OCI-LY1 (cell line): ENCODE data around the gene SYT6.

ENCODE experiments used
- H2AFZ ChIP-seq: fragments of 200-600 bp; sonication (generic), shearing (Covaris generic); 2 replicates; pipeline ENCODE4 v1.6.0; 2014; ENCODE audit warnings: antibody characterized with exemption, mild to moderate bottlenecking, low read length
- H3F3A ChIP-seq: fragments of 200-600 bp; sonication (generic), shearing (Covaris generic); 2 replicates; pipeline ENCODE4 v1.6.0; 2014; ENCODE audit warnings: mild to moderate bottlenecking, antibody characterized with exemption, low read length, moderate library complexity; ENCODE audit not compliant: insufficient read depth
- H3K27ac ChIP-seq: fragments of 200-600 bp; sonication (generic); 2 replicates; pipeline ENCODE4 v1.5.1; 2014; ENCODE audit warnings: low read length, mixed run types, mild to moderate bottlenecking, low read depth; ENCODE audit not compliant: poor library complexity, severe bottlenecking
- H3K27me3 ChIP-seq: fragments of 200-600 bp; sonication (generic); 2 replicates; pipeline ENCODE4 v1.6.0; 2014; ENCODE audit warnings: antibody characterized with exemption, mild to moderate bottlenecking, low read length, moderate library complexity; ENCODE audit not compliant: insufficient read depth
- H3K36me3 ChIP-seq: fragments of 200-600 bp; sonication (generic); 2 replicates; pipeline ENCODE4 v1.6.1; 2014; ENCODE audit warnings: mild to moderate bottlenecking, antibody characterized with exemption, low read length, moderate library complexity, mixed read lengths; ENCODE audit not compliant: insufficient read depth
- H3K4me1 ChIP-seq: fragments of 200-600 bp; sonication (generic); 2 replicates; pipeline ENCODE4 v1.5.1; 2014; ENCODE audit warnings: mild to moderate bottlenecking, low read length, moderate library complexity; ENCODE audit not compliant: insufficient read depth, severe bottlenecking
- H3K4me2 ChIP-seq: fragments of 200-600 bp; sonication (generic), shearing (Covaris generic); 2 replicates; pipeline ENCODE4 v1.6.1; 2014; ENCODE audit warnings: low read length
- H3K4me3 ChIP-seq: fragments of 200-600 bp; sonication (generic); 2 replicates; pipeline ENCODE4 v1.5.1; 2014; ENCODE audit warnings: low read length, low read depth, mild to moderate bottlenecking, mixed read lengths; ENCODE audit not compliant: poor library complexity, severe bottlenecking
- H3K79me2 ChIP-seq: fragments of 200-600 bp; shearing (Covaris generic); 2 replicates; pipeline ENCODE4 v1.6.1; 2016; ENCODE audit warnings: mixed run types, low read length, mixed read lengths; ENCODE audit not compliant: insufficient read depth
- H3K9ac ChIP-seq: fragments of 200-600 bp; sonication (generic), shearing (Covaris generic); 2 replicates; pipeline ENCODE4 v1.6.1; 2014; ENCODE audit warnings: mild to moderate bottlenecking, low read length, mixed read lengths
- H3K9me2 ChIP-seq: fragments of 200-600 bp; sonication (generic), shearing (Covaris generic); 2 replicates; pipeline ENCODE4 v1.6.1; 2014; ENCODE audit warnings: low read depth, mild to moderate bottlenecking, low read length, mixed read lengths
- H3K9me3 ChIP-seq: fragments of 200-600 bp; shearing (Covaris generic); 2 replicates; pipeline ENCODE4 v1.6.1; 2014; ENCODE audit warnings: low read length, mixed read lengths
- H4K20me1 ChIP-seq: fragments of 200-600 bp; sonication (generic), shearing (Covaris generic); 2 replicates; pipeline ENCODE4 v1.6.0; 2016; ENCODE audit warnings: mild to moderate bottlenecking, low read length; ENCODE audit not compliant: insufficient read depth
- EZH2 ChIP-seq: fragments of 200-600 bp; sonication (generic), shearing (Covaris generic); IDR thresholded peaks from 2 replicates; pipeline ENCODE4 v1.8.0; 2017; ENCODE audit warnings: borderline replicate concordance, mixed run types, mild to moderate bottlenecking, antibody characterized with exemption, low read length, moderate library complexity, mixed read lengths
- TF ChIP-seq, protein P1 (sequence below): fragments of 200-600 bp; sonication (generic), shearing (Covaris generic); IDR thresholded peaks from 2 replicates; pipeline ENCODE4 v1.5.1; 2017; ENCODE audit warnings: mild to moderate bottlenecking, antibody characterized with exemption, low read length, moderate library complexity, mixed read lengths

The SYT6 gene

DNA sequence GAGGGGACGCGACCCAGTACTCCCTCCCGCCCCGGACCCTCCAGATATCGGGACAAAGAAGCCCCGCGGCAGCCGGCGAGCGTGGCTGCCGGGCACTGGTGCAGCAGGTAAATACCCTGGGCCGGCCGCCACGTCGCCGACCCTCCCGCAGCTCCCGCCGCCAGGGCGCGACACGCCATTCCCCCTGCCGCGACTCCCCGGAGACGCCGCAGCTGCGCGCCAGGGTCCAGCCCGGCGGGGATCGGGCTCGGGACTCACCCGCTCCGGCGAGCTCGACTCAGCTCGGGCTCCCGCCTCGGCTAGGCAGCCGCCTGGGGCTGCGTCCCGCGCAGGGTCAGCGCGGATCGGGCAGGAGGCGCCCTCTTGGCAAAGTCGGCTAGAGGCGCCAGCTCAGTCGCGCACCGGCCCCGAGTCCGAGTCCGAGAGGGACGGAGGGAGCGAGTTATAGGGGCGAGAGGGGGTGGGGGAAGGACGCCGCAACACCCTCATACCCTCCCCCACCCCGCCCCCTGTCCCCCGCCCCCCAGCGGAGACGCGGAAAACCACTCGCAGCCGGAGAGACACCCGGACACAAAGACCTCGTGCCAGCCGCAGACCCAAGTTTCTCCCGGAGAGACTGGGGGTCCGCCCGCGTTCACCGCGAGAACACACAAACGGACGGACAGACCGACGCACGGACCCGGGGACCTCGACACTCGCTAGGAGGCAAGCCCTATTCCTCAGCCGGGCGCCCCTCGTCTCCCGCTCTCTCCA, 985 bp downstream of the SYT6 start:
- H3K4me2 ChIP-seq, result no peak overlapping the region
- H3F3A ChIP-seq, result no peaks in the 10 kb centered on the region
- TF ChIP-seq, protein P1, sequence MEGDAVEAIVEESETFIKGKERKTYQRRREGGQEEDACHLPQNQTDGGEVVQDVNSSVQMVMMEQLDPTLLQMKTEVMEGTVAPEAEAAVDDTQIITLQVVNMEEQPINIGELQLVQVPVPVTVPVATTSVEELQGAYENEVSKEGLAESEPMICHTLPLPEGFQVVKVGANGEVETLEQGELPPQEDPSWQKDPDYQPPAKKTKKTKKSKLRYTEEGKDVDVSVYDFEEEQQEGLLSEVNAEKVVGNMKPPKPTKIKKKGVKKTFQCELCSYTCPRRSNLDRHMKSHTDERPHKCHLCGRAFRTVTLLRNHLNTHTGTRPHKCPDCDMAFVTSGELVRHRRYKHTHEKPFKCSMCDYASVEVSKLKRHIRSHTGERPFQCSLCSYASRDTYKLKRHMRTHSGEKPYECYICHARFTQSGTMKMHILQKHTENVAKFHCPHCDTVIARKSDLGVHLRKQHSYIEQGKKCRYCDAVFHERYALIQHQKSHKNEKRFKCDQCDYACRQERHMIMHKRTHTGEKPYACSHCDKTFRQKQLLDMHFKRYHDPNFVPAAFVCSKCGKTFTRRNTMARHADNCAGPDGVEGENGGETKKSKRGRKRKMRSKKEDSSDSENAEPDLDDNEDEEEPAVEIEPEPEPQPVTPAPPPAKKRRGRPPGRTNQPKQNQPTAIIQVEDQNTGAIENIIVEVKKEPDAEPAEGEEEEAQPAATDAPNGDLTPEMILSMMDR, result no peak
- no peak for TF ChIP-seq EZH2
- no peak overlapping the region for H3K4me3 ChIP-seq
- no peaks in the 10 kb centered on the region for H3K4me1 ChIP-seq
- H4K20me1 ChIP-seq, result no peaks in the 10 kb centered on the region
- no peak overlapping the region for H2AFZ ChIP-seq
- no peaks in the 10 kb centered on the region for H3K36me3 ChIP-seq
- H3K27me3 ChIP-seq, result no peaks in the 10 kb centered on the region
- H3K9ac ChIP-seq, result no peak overlapping the region
- no peaks in the 10 kb centered on the region for H3K9me2 ChIP-seq
- H3K9me3 ChIP-seq, result no peaks in the 10 kb centered on the region
- H3K27ac ChIP-seq, result no peak overlapping the region
- H3K79me2 ChIP-seq, result no peaks in the 10 kb centered on the region

DNA sequence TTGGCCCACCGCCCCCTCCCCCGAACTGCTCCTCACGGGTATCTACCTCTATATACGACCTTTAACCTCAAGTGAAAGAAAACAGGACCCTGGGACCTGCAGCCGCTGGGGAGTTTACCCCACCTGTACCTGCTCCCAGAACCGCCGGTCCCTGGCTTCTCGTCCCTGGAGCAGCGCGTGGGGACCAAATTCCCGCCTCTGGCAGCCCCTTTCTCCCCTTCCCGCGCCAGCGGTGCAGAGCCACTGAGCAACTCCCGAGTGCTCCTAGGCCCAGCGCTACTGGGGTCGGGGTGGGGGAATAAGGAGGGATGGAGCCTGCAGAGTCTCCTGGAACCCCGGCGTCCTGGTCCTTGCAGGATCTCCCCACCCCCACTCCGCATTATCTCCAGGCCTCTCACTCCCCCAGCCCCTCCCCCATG, 1.6 kb downstream of the SYT6 start:
- no peak overlapping the region for H3K4me3 ChIP-seq
- no peaks in the 10 kb centered on the region for H4K20me1 ChIP-seq
- no peaks in the 10 kb centered on the region for H3K9me2 ChIP-seq
- H3K4me2 ChIP-seq, result no peak overlapping the region
- no peaks in the 10 kb centered on the region for H3K79me2 ChIP-seq
- H3K9ac ChIP-seq, result no peak overlapping the region
- no peaks in the 10 kb centered on the region for H3K27me3 ChIP-seq
- H3K36me3 ChIP-seq, result no peaks in the 10 kb centered on the region
- no peaks in the 10 kb centered on the region for H3K4me1 ChIP-seq
- no peak overlapping the region for H2AFZ ChIP-seq
- H3F3A ChIP-seq, result no peaks in the 10 kb centered on the region
- H3K9me3 ChIP-seq, result no peaks in the 10 kb centered on the region
- TF ChIP-seq, protein P1, result no peak
- TF ChIP-seq EZH2, result no peak
- no peak overlapping the region for H3K27ac ChIP-seq

DNA sequence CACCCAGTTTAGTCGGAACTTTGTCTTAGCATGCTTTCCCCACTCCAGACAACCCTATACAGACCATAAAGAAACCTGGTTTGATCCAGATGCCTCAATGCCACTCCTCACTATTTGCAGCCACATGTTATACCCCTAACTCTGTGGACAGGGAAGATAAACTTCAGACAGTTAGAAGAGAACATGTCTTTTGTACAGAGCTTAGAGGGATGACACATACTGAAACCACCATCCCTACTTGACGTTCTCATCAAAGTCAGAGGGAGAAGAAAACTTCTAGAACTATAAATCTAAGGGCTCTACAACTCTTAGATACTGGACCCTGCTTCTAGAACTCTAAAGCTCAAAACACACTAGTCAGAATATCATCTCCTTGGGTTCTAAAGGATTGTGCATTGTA, 3.7 kb downstream of the SYT6 start:
- Histone ChIP-seq H3K4me3 (no peak overlapping the region), H2AFZ (no peak overlapping the region), H4K20me1 (no peaks in the 10 kb centered on the region), H3F3A (no peaks in the 10 kb centered on the region), H3K9ac (no peak overlapping the region), H3K4me2 (no peak overlapping the region), H3K9me3 (no peaks in the 10 kb centered on the region), H3K36me3 (no peaks in the 10 kb centered on the region), H3K9me2 (no peaks in the 10 kb centered on the region), H3K27me3 (no peaks in the 10 kb centered on the region), H3K4me1 (no peaks in the 10 kb centered on the region), H3K27ac (no peak overlapping the region), H3K79me2 (no peaks in the 10 kb centered on the region)
- TF ChIP-seq, protein P1, result no peak
- TF ChIP-seq EZH2, result no peak
